K562 (cell line): ENCODE measurements around the gene C1QTNF8. TPM values are rescaled to one million over a fixed set of nuclear protein-coding genes. Genes with fewer than 3 reads are reported as not detected.

ENCODE experiments used
- ATAC-seq: fragments of 200-7000 bp; cut with Tn5 transposase; 3 replicates; pipeline ENCODE4 v1.9.1; 2020; ENCODE audit warnings: moderate library complexity
- BruUV-seq: library from RNA; stranded (reverse); fragments of 400-500 nt; replicated peaks from 2 replicates; lab custom pipeline; 2021; lab: Mats Ljungman, UMichigan
- CTCF ChIA-PET: fragments of 300-600 bp; formaldehyde crosslinking; extraction: SDS; loops from one replicate; lab custom pipeline; 2021; ENCODE audit warnings: low intra/inter-chr PET ratio; lab: Yijun Ruan, JAX
- POLR2A ChIA-PET: fragments of 300-600, 350-650 bp; sonication (Branson Sonifier 250); formaldehyde crosslinking; extraction: SDS; loops from one replicate; lab custom pipeline; 2021; ENCODE audit warnings: antibody characterized with exemption, inconsistent platforms; lab: Yijun Ruan, JAX
- DNase-seq, 4 experiments: peaks; one replicate each; pipeline versions ENCODE4 v3.0.0 to v3.0.0-alpha.2; 2011 to 2018; ENCODE audit warnings: low spot score in 3 of 4, mixed read lengths in 3 of 4; ENCODE audit errors: extremely low read depth in 1 of 4
- FAIRE-seq: peaks from 2 replicates; lab custom pipeline; 2011; peaks lifted over from hg19 to GRCh38; lab: Jason Lieb, UNC
- H2AFZ ChIP-seq: 2 replicates; pipeline ENCODE4 v1.6.0; 2011; ENCODE audit warnings: low read depth, low read length, control low read depth, inconsistent platforms
- H3K27ac ChIP-seq: fragments of 200-600 bp; 3 replicates; pipeline ENCODE4 v1.8.0; 2011; ENCODE audit warnings: low read depth, mild to moderate bottlenecking, control low read depth, inconsistent platforms, low read length, moderate library complexity, mixed read lengths; ENCODE audit errors: extremely low read depth
- H3K27me3 ChIP-seq, 2 experiments: fragments of 300-600 bp in 1 of 2; 2 replicates in 1 of 2; 3 replicates in 1 of 2; pipeline versions ENCODE4 v1.6.0 to v1.8.0; 2011; ENCODE audit warnings: inconsistent platforms in 2 of 2, low read length in 2 of 2, mild to moderate bottlenecking in 1 of 2, mixed read lengths in 1 of 2, moderate library complexity in 1 of 2; ENCODE audit not compliant: control insufficient read depth in 2 of 2, insufficient read depth in 2 of 2
- H3K36me3 ChIP-seq: fragments of 300-600 bp; 3 replicates; pipeline ENCODE4 v1.8.0; 2011; ENCODE audit warnings: mild to moderate bottlenecking, low read length, inconsistent platforms; ENCODE audit not compliant: control insufficient read depth, insufficient read depth
- H3K4me1 ChIP-seq, 2 experiments: fragments of 200-600 bp in 1 of 2; replicated peaks in 1 of 2; 2 replicates in 1 of 2; 3 replicates in 1 of 2; pipeline versions ENCODE4 v1.5.1 to v1.8.0; 2011; ENCODE audit warnings: inconsistent platforms in 2 of 2, low read length in 2 of 2, mild to moderate bottlenecking in 1 of 2, mixed read lengths in 1 of 2, moderate library complexity in 1 of 2; ENCODE audit not compliant: control insufficient read depth in 2 of 2, insufficient read depth in 2 of 2
- H3K4me2 ChIP-seq: 2 replicates; pipeline ENCODE4 v1.6.1; 2011; ENCODE audit warnings: low read length, control low read depth, inconsistent platforms, mixed read lengths; ENCODE audit not compliant: insufficient read depth
- H3K4me3 ChIP-seq: fragments of 200-600 bp; sonication (generic), shearing (Covaris generic); 2 replicates; pipeline ENCODE4 v1.5.1; 2016; ENCODE audit warnings: control low read depth, inconsistent platforms
- H3K79me2 ChIP-seq: fragments of 200-600 bp; 3 replicates; pipeline ENCODE4 v1.8.0; 2011; ENCODE audit warnings: low read length, inconsistent platforms; ENCODE audit not compliant: control insufficient read depth, insufficient read depth
- H3K9ac ChIP-seq, 2 experiments: 2 replicates each; pipeline versions ENCODE4 v1.6.0 to v1.6.1; 2011; ENCODE audit warnings: low read depth in 2 of 2, low read length in 2 of 2, control low read depth in 1 of 2, inconsistent platforms in 1 of 2, mild to moderate bottlenecking in 1 of 2, mixed read lengths in 1 of 2; ENCODE audit not compliant: insufficient read depth in 1 of 2
- H3K9me1 ChIP-seq: one replicate; pipeline ENCODE4 v1.6.0; 2011; ENCODE audit warnings: inconsistent platforms, mild to moderate bottlenecking, low read length, moderate library complexity; ENCODE audit not compliant: control insufficient read depth, insufficient read depth
- H3K9me3 ChIP-seq: replicated peaks from 2 replicates; pipeline ENCODE4 v1.5.1; 2011; ENCODE audit warnings: low read depth, low read length, inconsistent platforms; ENCODE audit not compliant: control insufficient read depth, insufficient read depth
- H4K20me1 ChIP-seq: replicated peaks from 2 replicates; pipeline ENCODE4 v1.6.1; 2011; ENCODE audit warnings: low read length, inconsistent platforms, mixed read lengths; ENCODE audit not compliant: control insufficient read depth, insufficient read depth
- BACH1 ChIP-seq: fragments of 200-800 bp; sonication (Bioruptor generic); IDR thresholded peaks from 2 replicates; pipeline ENCODE4 v1.6.1; 2016; ENCODE audit warnings: missing genetic modification characterization, missing compliant biosample characterization
- FOXK2 ChIP-seq, 2 experiments: fragments of 450-650 bp; IDR thresholded peaks in 1 of 2; conservative IDR thresholded peaks in 1 of 2; 2 replicates each; pipeline ENCODE4 v1.6.1; 2016; ENCODE audit warnings: low read depth in 2 of 2, mild to moderate bottlenecking in 1 of 2
- GABPB2 ChIP-seq: fragments of 250-450 bp; sonication (Bioruptor Pico); conservative IDR thresholded peaks from 2 replicates; pipeline ENCODE4 v1.5.1; 2021; ENCODE audit warnings: mild to moderate bottlenecking
- GATA2 ChIP-seq: sonication (generic); formaldehyde crosslinking; IDR thresholded peaks from 2 replicates; pipeline ENCODE4 v1.4.0; 2020; ENCODE audit warnings: mild to moderate bottlenecking, missing genetic modification reagents
- PHTF2 ChIP-seq: fragments of 250-450 bp; sonication (Bioruptor Pico); IDR thresholded peaks from 2 replicates; pipeline ENCODE4 v1.5.0; 2021; ENCODE audit warnings: mild to moderate bottlenecking
- SMC3 ChIP-seq: conservative IDR thresholded peaks from 2 replicates; pipeline ENCODE4 v1.6.1; 2011; ENCODE audit warnings: low read depth, low read length, improper control_type of control experiment; ENCODE audit not compliant: insufficient read depth
- TAF1 ChIP-seq: IDR thresholded peaks from 2 replicates; pipeline ENCODE4 v1.6.1; 2011; ENCODE audit warnings: mild to moderate bottlenecking, low read length, moderate library complexity; ENCODE audit not compliant: insufficient read depth, control insufficient read depth, severe bottlenecking; ENCODE audit errors: extremely low read depth
- ZNF3 ChIP-seq: fragments of 250-450 bp; sonication (Bioruptor Pico); IDR thresholded peaks from 2 replicates; pipeline ENCODE4 v1.5.0; 2021; ENCODE audit warnings: mild to moderate bottlenecking, moderate library complexity
- WGBS: fragments of 100-300 bp; shearing (Covaris generic); methylation state at CpG from one replicate; pipeline ENCODE4 v1.1.6; 2016; ENCODE audit warnings: low coverage, mixed read lengths; ENCODE audit not compliant: insufficient coverage; ENCODE audit errors: missing lambda C conversion rate; 5-methylcytosine and 5-hydroxymethylcytosine counted together
- in situ Hi-C: fragments of 300-500 bp; cut with MboI; formaldehyde crosslinking; loops from 4 replicates; pipeline ENCODE4 v1.15.0; 2018; ENCODE audit warnings: inconsistent platforms, mixed read lengths
- intact Hi-C: fragments of 100-400 bp; cut with micrococcal nuclease; formaldehyde crosslinking; loops from 2 replicates; pipeline ENCODE4 v1.14.2; 2022
- polyA plus RNA-seq, 8 experiments: library from polyadenylated mRNA; depleted of rRNA in 4 of 8; stranded (reverse) in 5 of 8; unstranded in 3 of 8; fragments of >200 nt; fragmentation: Nextera tagmentation in 2 of 8; fragmentation: Illumina TruSeq in 1 of 8; extraction: Ambion mirVana in 2 of 8; extraction: Trizol in 1 of 8; gene quantifications; 2 replicates each; pipeline versions ENCODE4 v1.2.1 to v1.2.3, GENCODE V29; 2011 to 2014; ENCODE audit warnings: inconsistent platforms in 1 of 8, missing spikeins in 1 of 8
- total RNA-seq, 7 experiments: library from RNA; depleted of rRNA in 6 of 7; stranded (reverse); fragments of >200 nt in 6 of 7; fragmentation: Illumina TruSeq in 2 of 7; extraction: Trizol in 2 of 7; gene quantifications; 2 replicates each; pipeline versions ENCODE4 v1.2.1 to v1.2.3, GENCODE V29; 2011 to 2021; ENCODE audit warnings: low replicate concordance in 1 of 7
- TF ChIP-seq, protein P1 (sequence below), 2 experiments: IDR thresholded peaks; 2 replicates each; pipeline ENCODE4 v1.6.1; 2011; ENCODE audit warnings: borderline replicate concordance in 1 of 2, control low read depth in 1 of 2, low read depth in 1 of 2, low read length in 1 of 2, mild to moderate bottlenecking in 1 of 2, mixed read lengths in 1 of 2, moderate library complexity in 1 of 2; ENCODE audit not compliant: insufficient read depth in 1 of 2, insufficient read length in 1 of 2, poor library complexity in 1 of 2, severe bottlenecking in 1 of 2; ENCODE audit errors: extremely low read depth in 1 of 2
- TF ChIP-seq, protein P2 (sequence below): sonication (generic); formaldehyde crosslinking; IDR thresholded peaks from 2 replicates; pipeline ENCODE4 v1.5.0; 2020; ENCODE audit warnings: missing genetic modification reagents

The C1QTNF8 gene
- total and polyA plus RNA-seq, 9 of the 15 experiments (the other 6 are each of a cell fraction or from before 2014, with no cell fraction given), result not detected

DNA sequence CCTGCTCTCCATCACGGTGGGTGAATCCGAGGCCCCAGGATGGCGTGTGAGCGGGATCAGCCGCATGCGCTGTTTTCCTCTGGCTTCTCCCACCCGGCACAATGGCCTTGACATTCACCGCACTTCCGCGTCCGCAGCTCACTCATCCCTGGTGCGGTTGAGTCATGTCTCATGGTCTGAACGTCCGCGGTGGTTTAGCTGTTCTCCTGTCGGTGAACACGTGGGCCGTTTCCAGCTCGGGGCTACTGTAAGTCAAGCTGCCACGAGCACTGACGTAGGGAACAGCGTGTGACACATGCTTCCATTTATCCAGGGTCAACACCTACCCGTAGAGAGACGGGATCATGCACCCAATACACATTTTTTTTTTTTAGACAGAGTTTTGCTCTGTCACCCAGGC is 41.6 kb upstream of the C1QTNF8 start:
- H3K9me1 ChIP-seq, result no peaks in the 10 kb centered on the region
- H3K4me2 ChIP-seq, result no peak overlapping the region
- in situ Hi-C loops (no loop called here), intact Hi-C loops (no loop called here)
- ATAC-seq (peak; percentile 74), DNase-seq (peak; percentile 42 to 59 (median 48)), FAIRE-seq (peak; percentile 11)
- CTCF ChIA-PET, result no interaction called here
- H3K9me3 ChIP-seq, result no peaks in the 10 kb centered on the region
- peaks cover 8% of the 10 kb centered on the region for H4K20me1 ChIP-seq
- no peak overlapping the region; a peak in 1 of 4 replicates for H3K9ac ChIP-seq
- BruUV-seq, result no TSS peak
- H3K79me2 ChIP-seq, result no peaks in the 10 kb centered on the region
- H2AFZ ChIP-seq, result peak overlapping the region; percentile 48; the same call in 1 of the 2 replicates
- POLR2A ChIA-PET, result interaction anchor here (0.6 kb wide), 1 partner anchor 560 kb away, joined by 3 read pairs; no protein-coding TSS in a partner anchor
- peaks cover 0 to 20% of the 10 kb centered on the region in 2 experiments; a peak in 2 of 5 replicates for H3K4me1 ChIP-seq
- WGBS, result 2% methylated on average over 22 of the region's 24 CpGs
- no peak overlapping the region for H3K27ac ChIP-seq
- H3K27me3 ChIP-seq, result peaks cover 16 to 62% of the 10 kb centered on the region in 2 experiments; a peak in 4 of 5 replicates
- no peaks in the 10 kb centered on the region for H3K36me3 ChIP-seq
- no peak overlapping the region for H3K4me3 ChIP-seq
- TF ChIP-seq TAF1 (no peak), GABPB2 (no peak), GATA2 (CRISPR knock-in tag) (no peak), ZNF3 (CRISPR knock-in tag) (no peak), FOXK2 (conservative IDR thresholded peaks at IDR 0.05 in 1 of 2, IDR thresholded peaks at IDR 0.05 in 1 of 2; ENCODE audit: low read depth in 2 of 2) (0 out of 4 replicates have a peak, but pooled peaks of 1 of the 2 experiments have one; percentile 60), SMC3 (no peak), PHTF2 (CRISPR knock-in tag) (no peak), BACH1 (tag) (no peak)
- TF ChIP-seq, protein P1, sequence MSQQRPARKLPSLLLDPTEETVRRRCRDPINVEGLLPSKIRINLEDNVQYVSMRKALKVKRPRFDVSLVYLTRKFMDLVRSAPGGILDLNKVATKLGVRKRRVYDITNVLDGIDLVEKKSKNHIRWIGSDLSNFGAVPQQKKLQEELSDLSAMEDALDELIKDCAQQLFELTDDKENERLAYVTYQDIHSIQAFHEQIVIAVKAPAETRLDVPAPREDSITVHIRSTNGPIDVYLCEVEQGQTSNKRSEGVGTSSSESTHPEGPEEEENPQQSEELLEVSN (IDR thresholded peaks at IDR 0.05; ENCODE audit: borderline replicate concordance in 1 of 2, extremely low read depth in 1 of 2, insufficient read depth in 1 of 2, insufficient read length in 1 of 2, low read depth in 1 of 2, low read length in 1 of 2, poor library complexity in 1 of 2, severe bottlenecking in 1 of 2), result peak in 1 of 2 experiments; percentile 69
- TF ChIP-seq, protein P2, sequence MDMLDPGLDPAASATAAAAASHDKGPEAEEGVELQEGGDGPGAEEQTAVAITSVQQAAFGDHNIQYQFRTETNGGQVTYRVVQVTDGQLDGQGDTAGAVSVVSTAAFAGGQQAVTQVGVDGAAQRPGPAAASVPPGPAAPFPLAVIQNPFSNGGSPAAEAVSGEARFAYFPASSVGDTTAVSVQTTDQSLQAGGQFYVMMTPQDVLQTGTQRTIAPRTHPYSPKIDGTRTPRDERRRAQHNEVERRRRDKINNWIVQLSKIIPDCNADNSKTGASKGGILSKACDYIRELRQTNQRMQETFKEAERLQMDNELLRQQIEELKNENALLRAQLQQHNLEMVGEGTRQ (CRISPR knock-in tag), result peak; percentile 60
